ENCODE data around the gene ITGA2B.

- TF ChIP-seq, protein P1, sequence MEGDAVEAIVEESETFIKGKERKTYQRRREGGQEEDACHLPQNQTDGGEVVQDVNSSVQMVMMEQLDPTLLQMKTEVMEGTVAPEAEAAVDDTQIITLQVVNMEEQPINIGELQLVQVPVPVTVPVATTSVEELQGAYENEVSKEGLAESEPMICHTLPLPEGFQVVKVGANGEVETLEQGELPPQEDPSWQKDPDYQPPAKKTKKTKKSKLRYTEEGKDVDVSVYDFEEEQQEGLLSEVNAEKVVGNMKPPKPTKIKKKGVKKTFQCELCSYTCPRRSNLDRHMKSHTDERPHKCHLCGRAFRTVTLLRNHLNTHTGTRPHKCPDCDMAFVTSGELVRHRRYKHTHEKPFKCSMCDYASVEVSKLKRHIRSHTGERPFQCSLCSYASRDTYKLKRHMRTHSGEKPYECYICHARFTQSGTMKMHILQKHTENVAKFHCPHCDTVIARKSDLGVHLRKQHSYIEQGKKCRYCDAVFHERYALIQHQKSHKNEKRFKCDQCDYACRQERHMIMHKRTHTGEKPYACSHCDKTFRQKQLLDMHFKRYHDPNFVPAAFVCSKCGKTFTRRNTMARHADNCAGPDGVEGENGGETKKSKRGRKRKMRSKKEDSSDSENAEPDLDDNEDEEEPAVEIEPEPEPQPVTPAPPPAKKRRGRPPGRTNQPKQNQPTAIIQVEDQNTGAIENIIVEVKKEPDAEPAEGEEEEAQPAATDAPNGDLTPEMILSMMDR (conservative IDR thresholded peaks at IDR 0.05 in 1 of 2, IDR thresholded peaks at IDR 0.05 in 1 of 2; ENCODE audit: low read depth in 1 of 2, low read length in 2 of 2) = no peak
- TF ChIP-seq EZH2 (IDR thresholded peaks at IDR 0.05; ENCODE audit: low read length, missing control alignments) = no peak
Measured at GRCh38 chr17:44375196-44376017, 14.0 kb downstream of the ITGA2B start.
